Stimulated activated naive CD8-positive, alpha-beta T cell treated with anti-CD3 and anti-CD28 coated beads, Interleukin-15, Interleukin-2, amounts not matched to agents 100 ng/mL and 50 ng/mL, for 24 hours (primary cell): ENCODE data around the gene CDC42BPB.

Source experiments
- H3K27ac Mint-ChIP-seq: one replicate; pipeline ENCODE4 v1.8.0; 2021; ENCODE audit warnings: mild to moderate bottlenecking, mixed read lengths
- H3K27me3 Mint-ChIP-seq: one replicate; pipeline ENCODE4 v1.8.0; 2021; ENCODE audit warnings: mixed read lengths
- H3K36me3 Mint-ChIP-seq: one replicate; pipeline ENCODE4 v1.8.0; 2021; ENCODE audit warnings: low read depth, mixed read lengths
- H3K4me1 Mint-ChIP-seq: one replicate; pipeline ENCODE4 v1.8.0; 2021; ENCODE audit warnings: low read depth, mixed read lengths
- H3K4me3 Mint-ChIP-seq: one replicate; pipeline ENCODE4 v1.8.0; 2021; ENCODE audit warnings: mild to moderate bottlenecking, mixed read lengths
- H3K9me3 Mint-ChIP-seq: one replicate; pipeline ENCODE4 v1.8.0; 2021; ENCODE audit warnings: mixed read lengths

The CDC42BPB gene

GRCh38 chr14:102955636-102956408, 101.5 kb downstream of the CDC42BPB start:
- no peak overlapping the region for H3K4me3 Mint-ChIP-seq
- no peaks in the 10 kb centered on the region for H3K36me3 Mint-ChIP-seq
- no peaks in the 10 kb centered on the region for H3K27me3 Mint-ChIP-seq
- no peaks in the 10 kb centered on the region for H3K9me3 Mint-ChIP-seq
- H3K4me1 Mint-ChIP-seq: no peaks in the 10 kb centered on the region
- H3K27ac Mint-ChIP-seq: no peak overlapping the region

GRCh38 chr14:102954081-102954789, 103.1 kb downstream of the CDC42BPB start:
- no peaks in the 10 kb centered on the region for H3K27me3 Mint-ChIP-seq
- H3K27ac Mint-ChIP-seq: no peak overlapping the region
- no peaks in the 10 kb centered on the region for H3K9me3 Mint-ChIP-seq
- peaks cover 7% of the 10 kb centered on the region for H3K4me1 Mint-ChIP-seq
- H3K4me3 Mint-ChIP-seq: no peak overlapping the region
- no peaks in the 10 kb centered on the region for H3K36me3 Mint-ChIP-seq

GRCh38 chr14:102953100-102953499, 104.2 kb downstream of the CDC42BPB start:
- H3K4me3 Mint-ChIP-seq: no peak overlapping the region
- no peaks in the 10 kb centered on the region for H3K36me3 Mint-ChIP-seq
- no peaks in the 10 kb centered on the region for H3K27me3 Mint-ChIP-seq
- H3K9me3 Mint-ChIP-seq: no peaks in the 10 kb centered on the region
- no peak overlapping the region for H3K27ac Mint-ChIP-seq
- peaks cover 13% of the 10 kb centered on the region for H3K4me1 Mint-ChIP-seq

- Mint-ChIP-seq H3K4me1 (peaks cover 19% of the 10 kb centered on the region), H3K27me3 (no peaks in the 10 kb centered on the region), H3K4me3 (no peak overlapping the region), H3K36me3 (no peaks in the 10 kb centered on the region), H3K9me3 (no peaks in the 10 kb centered on the region), H3K27ac (no peak overlapping the region)
Measured at GRCh38 chr14:102952276-102952675, 105.1 kb downstream of the CDC42BPB start.

GRCh38 chr14:102951799-102952198, 105.5 kb downstream of the CDC42BPB start:
- H3K27me3 Mint-ChIP-seq: no peaks in the 10 kb centered on the region
- no peaks in the 10 kb centered on the region for H3K9me3 Mint-ChIP-seq
- no peaks in the 10 kb centered on the region for H3K36me3 Mint-ChIP-seq
- H3K27ac Mint-ChIP-seq: no peak overlapping the region
- no peak overlapping the region for H3K4me3 Mint-ChIP-seq
- H3K4me1 Mint-ChIP-seq: peaks cover 24% of the 10 kb centered on the region

- Mint-ChIP-seq H3K36me3 (no peaks in the 10 kb centered on the region), H3K4me3 (no peak overlapping the region), H3K4me1 (peaks cover 29% of the 10 kb centered on the region), H3K9me3 (no peaks in the 10 kb centered on the region), H3K27ac (no peak overlapping the region), H3K27me3 (no peaks in the 10 kb centered on the region)
Measured at GRCh38 chr14:102951034-102951433, 106.3 kb downstream of the CDC42BPB start.

- H3K27ac Mint-ChIP-seq: no peak overlapping the region
- no peaks in the 10 kb centered on the region for H3K36me3 Mint-ChIP-seq
- no peak overlapping the region for H3K4me3 Mint-ChIP-seq
- H3K9me3 Mint-ChIP-seq: no peaks in the 10 kb centered on the region
- peaks cover 29% of the 10 kb centered on the region for H3K4me1 Mint-ChIP-seq
- H3K27me3 Mint-ChIP-seq: no peaks in the 10 kb centered on the region
Measured at GRCh38 chr14:102949801-102950451, 107.4 kb downstream of the CDC42BPB start.

GRCh38 chr14:102949062-102949800, 108.1 kb downstream of the CDC42BPB start:
- peaks cover 29% of the 10 kb centered on the region for H3K4me1 Mint-ChIP-seq
- H3K27ac Mint-ChIP-seq: peak overlapping the region; percentile 39
- no peak overlapping the region for H3K4me3 Mint-ChIP-seq
- H3K36me3 Mint-ChIP-seq: no peaks in the 10 kb centered on the region
- no peaks in the 10 kb centered on the region for H3K9me3 Mint-ChIP-seq
- H3K27me3 Mint-ChIP-seq: no peaks in the 10 kb centered on the region

GRCh38 chr14:102948698-102949061, 108.7 kb downstream of the CDC42BPB start:
- Mint-ChIP-seq H3K9me3 (no peaks in the 10 kb centered on the region), H3K4me1 (peaks cover 29% of the 10 kb centered on the region), H3K36me3 (no peaks in the 10 kb centered on the region), H3K27me3 (no peaks in the 10 kb centered on the region), H3K4me3 (no peak overlapping the region), H3K27ac (peak overlapping the region; percentile 39)

- H3K36me3 Mint-ChIP-seq: no peaks in the 10 kb centered on the region
- H3K27me3 Mint-ChIP-seq: no peaks in the 10 kb centered on the region
- no peaks in the 10 kb centered on the region for H3K9me3 Mint-ChIP-seq
- peaks cover 29% of the 10 kb centered on the region for H3K4me1 Mint-ChIP-seq
- H3K4me3 Mint-ChIP-seq: no peak overlapping the region
- H3K27ac Mint-ChIP-seq: no peak overlapping the region
Measured at GRCh38 chr14:102947321-102948103, 109.8 kb downstream of the CDC42BPB start.

- H3K36me3 Mint-ChIP-seq: no peaks in the 10 kb centered on the region
- no peaks in the 10 kb centered on the region for H3K9me3 Mint-ChIP-seq
- no peak overlapping the region for H3K27ac Mint-ChIP-seq
- H3K27me3 Mint-ChIP-seq: no peaks in the 10 kb centered on the region
- H3K4me3 Mint-ChIP-seq: no peak overlapping the region
- peaks cover 29% of the 10 kb centered on the region for H3K4me1 Mint-ChIP-seq
Measured at GRCh38 chr14:102945346-102946130, 111.8 kb downstream of the CDC42BPB start.

GRCh38 chr14:102944448-102945330, 112.7 kb downstream of the CDC42BPB start:
- Mint-ChIP-seq H3K9me3 (no peaks in the 10 kb centered on the region), H3K27me3 (no peaks in the 10 kb centered on the region), H3K4me3 (no peak overlapping the region), H3K27ac (no peak overlapping the region), H3K4me1 (peaks cover 26% of the 10 kb centered on the region), H3K36me3 (no peaks in the 10 kb centered on the region)

- Mint-ChIP-seq H3K9me3 (no peaks in the 10 kb centered on the region), H3K27me3 (no peaks in the 10 kb centered on the region), H3K27ac (no peak overlapping the region), H3K36me3 (no peaks in the 10 kb centered on the region), H3K4me1 (peaks cover 19% of the 10 kb centered on the region), H3K4me3 (no peak overlapping the region)
Measured at GRCh38 chr14:102943979-102944378, 113.4 kb downstream of the CDC42BPB start.
